ENCODE results near the gene YWHAH.

YWHAH gene

GRCh38 chr22:31952094-31952401 lies 7.7 kb downstream of the YWHAH start:
- no peak for DNase-seq (ENCODE audit: low read depth in 2 of 2)
- no peak for TF ChIP-seq CTCF (IDR thresholded peaks at IDR 0.05; ENCODE audit: low read depth, low read length)
- H3K4me3 ChIP-seq (replicated peaks in 1 of 2; ENCODE audit: low read depth in 2 of 2, low read length in 2 of 2) = no peak overlapping the region

GRCh38 chr22:31952472-31952871 lies 8.1 kb downstream of the YWHAH start:
- DNase-seq (ENCODE audit: low read depth in 2 of 2) = peak; percentile 85 to 90
- TF ChIP-seq CTCF (IDR thresholded peaks at IDR 0.05; ENCODE audit: low read depth, low read length) = no peak
- H3K4me3 ChIP-seq (replicated peaks in 1 of 2; ENCODE audit: low read depth in 2 of 2, low read length in 2 of 2) = no peak overlapping the region

GRCh38 chr22:31953261-31953660 lies 8.9 kb downstream of the YWHAH start:
- no peak overlapping the region for H3K4me3 ChIP-seq (replicated peaks in 1 of 2; ENCODE audit: low read depth in 2 of 2, low read length in 2 of 2)
- no peak for DNase-seq (ENCODE audit: low read depth in 2 of 2)
- TF ChIP-seq CTCF (IDR thresholded peaks at IDR 0.05; ENCODE audit: low read depth, low read length) = no peak

GRCh38 chr22:31954535-31955523 lies 10.5 kb downstream of the YWHAH start:
- no peak for TF ChIP-seq CTCF (IDR thresholded peaks at IDR 0.05; ENCODE audit: low read depth, low read length)
- no peak overlapping the region for H3K4me3 ChIP-seq (replicated peaks in 1 of 2; ENCODE audit: low read depth in 2 of 2, low read length in 2 of 2)
- DNase-seq (ENCODE audit: low read depth in 2 of 2) = peak in 1 of 2 donors; percentile 51

- DNase-seq (ENCODE audit: low read depth in 2 of 2) = no peak
- TF ChIP-seq CTCF (IDR thresholded peaks at IDR 0.05; ENCODE audit: low read depth, low read length) = no peak
- no peak overlapping the region for H3K4me3 ChIP-seq (replicated peaks in 1 of 2; ENCODE audit: low read depth in 2 of 2, low read length in 2 of 2)
Measured at GRCh38 chr22:31956360-31956759, 12.0 kb downstream of the YWHAH start.

GRCh38 chr22:31957970-31958594 lies 13.7 kb downstream of the YWHAH start:
- no peak overlapping the region for H3K4me3 ChIP-seq (replicated peaks in 1 of 2; ENCODE audit: low read depth in 2 of 2, low read length in 2 of 2)
- TF ChIP-seq CTCF (IDR thresholded peaks at IDR 0.05; ENCODE audit: low read depth, low read length) = no peak
- no peak for DNase-seq (ENCODE audit: low read depth in 2 of 2)
